B cell (primary cell): ENCODE data around the gene USP34. TPM values are rescaled to one million over a fixed set of nuclear protein-coding genes. Genes with fewer than 3 reads are reported as not detected.

Experiments
- ATAC-seq: fragments of 200-7000 bp; cut with Tn5 transposase; one replicate; pipeline ENCODE4 v1.10.0; 2021; ENCODE audit warnings: low read depth, mild to moderate bottlenecking, moderate number of reproducible peaks, moderate library complexity
- CTCF ChIA-PET: fragments of 350-600 bp; sonication (Branson Sonifier 250); formaldehyde crosslinking; loops from one replicate; lab custom pipeline; 2021; ENCODE audit warnings: antibody characterized with exemption, inconsistent platforms; lab: Charles Lee
- POLR2A ChIA-PET: fragments of 350-600 bp; sonication (Branson Sonifier 250); formaldehyde crosslinking; loops from one replicate; lab custom pipeline; 2021; ENCODE audit warnings: antibody characterized with exemption; lab: Charles Lee
- DNase-seq: peaks from one replicate; pipeline ENCODE4 v3.0.0; 2013
- H2AFZ ChIP-seq: 2 replicates; pipeline ENCODE4 v1.6.1; 2012; ENCODE audit warnings: mild to moderate bottlenecking, low read depth, low read length; ENCODE audit not compliant: insufficient read depth, poor library complexity, severe bottlenecking
- H3K27ac ChIP-seq, 2 donors: 1 replicate in 1 of 2; 2 replicates in 1 of 2; pipeline ENCODE4 v1.5.1; 2012 to 2013; ENCODE audit warnings: low read length in 2 of 2, mild to moderate bottlenecking in 2 of 2, moderate library complexity in 1 of 2
- H3K27me3 ChIP-seq, 4 experiments: fragments of 200-600 bp in 1 of 4; sonication (generic) in 1 of 4; replicated peaks in 1 of 4; 1 replicate in 2 of 4; 2 replicates in 2 of 4; pipeline versions ENCODE4 v1.6.1 to v1.7.0; 2013 to 2016; ENCODE audit warnings: low read length in 3 of 4, mild to moderate bottlenecking in 2 of 4, mixed read lengths in 1 of 4, moderate library complexity in 1 of 4; ENCODE audit not compliant: insufficient read depth in 4 of 4, control insufficient read depth in 3 of 4; ENCODE audit errors: control extremely low read depth in 1 of 4
- H3K36me3 ChIP-seq, 2 experiments: replicated peaks in 1 of 2; 1 replicate in 1 of 2; 2 replicates in 1 of 2; pipeline versions ENCODE4 v1.6.1 to v1.7.1; 2013; ENCODE audit warnings: low read length in 1 of 2; ENCODE audit not compliant: insufficient read depth in 2 of 2, control insufficient read depth in 1 of 2; ENCODE audit errors: control extremely low read depth in 1 of 2, extremely low read depth in 1 of 2
- H3K4me1 ChIP-seq, 2 donors: fragments of 200-600 bp in 1 of 2; sonication (generic) in 1 of 2; 1 replicate in 1 of 2; 2 replicates in 1 of 2; pipeline versions ENCODE4 v1.5.1 to v1.6.1; 2013 to 2017; ENCODE audit warnings: low read length in 2 of 2; ENCODE audit not compliant: control insufficient read depth in 2 of 2, insufficient read depth in 2 of 2
- H3K4me2 ChIP-seq: replicated peaks from 2 replicates; pipeline ENCODE3; 2012; ENCODE audit warnings: mild to moderate bottlenecking, low read depth, low read length; ENCODE audit not compliant: poor library complexity, severe bottlenecking
- H3K4me3 ChIP-seq, 5 experiments: fragments of 200-600 bp in 1 of 5; sonication (generic) in 1 of 5; 1 replicate in 3 of 5; 2 replicates in 2 of 5; pipeline versions ENCODE4 v1.5.1 to v1.7.0; 2011 to 2016; ENCODE audit warnings: low read length in 4 of 5, mild to moderate bottlenecking in 4 of 5, low read depth in 2 of 5, control low read depth in 1 of 5, moderate library complexity in 1 of 5; ENCODE audit not compliant: insufficient read depth in 1 of 5; ENCODE audit errors: control extremely low read depth in 1 of 5, extremely low read depth in 1 of 5
- H3K79me2 ChIP-seq: fragments of 200-600 bp; sonication (generic); one replicate; pipeline ENCODE4 v1.6.0; 2016; ENCODE audit warnings: low read length; ENCODE audit not compliant: control insufficient read depth, insufficient read depth
- H3K9ac ChIP-seq: fragments of 200-600 bp; sonication (generic); 2 replicates; pipeline ENCODE4 v1.6.1; 2017; ENCODE audit warnings: mild to moderate bottlenecking, low read length, moderate library complexity
- H3K9me3 ChIP-seq, 3 donors: one replicate each; pipeline versions ENCODE4 v1.6.1 to v1.7.1; 2013; ENCODE audit warnings: low read length in 2 of 3; ENCODE audit not compliant: control insufficient read depth in 2 of 3, insufficient read depth in 1 of 3; ENCODE audit errors: control extremely low read depth in 1 of 3
- H4K20me1 ChIP-seq: 2 replicates; pipeline ENCODE4 v1.6.0; 2012; ENCODE audit warnings: mild to moderate bottlenecking, low read length; ENCODE audit not compliant: insufficient read depth, control insufficient read depth, poor library complexity, severe bottlenecking
- H3K27ac Mint-ChIP-seq: one replicate; pipeline ENCODE4 v1.8.0; 2021; ENCODE audit warnings: mixed read lengths
- H3K27me3 Mint-ChIP-seq: one replicate; pipeline ENCODE4 v1.8.0; 2021; ENCODE audit warnings: mixed read lengths
- H3K4me1 Mint-ChIP-seq: one replicate; pipeline ENCODE4 v1.8.0; 2021; ENCODE audit warnings: mixed read lengths
- H3K4me3 Mint-ChIP-seq: one replicate; pipeline ENCODE4 v1.8.0; 2021; ENCODE audit warnings: mixed read lengths
- H3K9me3 Mint-ChIP-seq: one replicate; pipeline ENCODE4 v1.8.0; 2022; ENCODE audit warnings: mixed read lengths; ENCODE audit not compliant: insufficient read depth
- EZH2 ChIP-seq: IDR thresholded peaks from 2 replicates; pipeline ENCODE4 v1.6.1; 2012; ENCODE audit warnings: borderline replicate concordance, low read depth, mild to moderate bottlenecking, moderate library complexity, low read length; ENCODE audit not compliant: insufficient read depth, poor library complexity, severe bottlenecking
- WGBS: methylation state at CpG from one replicate; pipeline ENCODE4 v1.1.5; 2013; ENCODE audit warnings: missing lambda C conversion rate; ENCODE audit not compliant: insufficient coverage; 5-methylcytosine and 5-hydroxymethylcytosine counted together
- intact Hi-C: fragments of 100-400 bp; cut with micrococcal nuclease; formaldehyde crosslinking; loops from one replicate; pipeline ENCODE4 v1.10.0; 2022
- polyA plus RNA-seq: library from polyadenylated mRNA; depleted of rRNA; stranded (reverse); fragments of >200 nt; gene quantifications from 2 replicates; pipeline ENCODE4 v1.2.3, GENCODE V29; 2012
- total RNA-seq, 2 donors: library from RNA; stranded (reverse); fragments of 120-200 nt in 1 of 2; gene quantifications; 1 replicate in 1 of 2; 2 replicates in 1 of 2; pipeline versions ENCODE4 v1.2.3 to v1.2.4, GENCODE V29; 2013 to 2022
- TF ChIP-seq, protein P1 (sequence below): fragments of 200-600 bp; IDR thresholded peaks from one replicate; pipeline ENCODE4 v1.8.0; 2022; ENCODE audit warnings: antibody characterized with exemption, mild to moderate bottlenecking

USP34 gene
- total and polyA plus RNA-seq, 2 donors (not counting 1 experiment from before 2014, with no cell fraction given), result 70.3 to 311 TPM

DNA sequence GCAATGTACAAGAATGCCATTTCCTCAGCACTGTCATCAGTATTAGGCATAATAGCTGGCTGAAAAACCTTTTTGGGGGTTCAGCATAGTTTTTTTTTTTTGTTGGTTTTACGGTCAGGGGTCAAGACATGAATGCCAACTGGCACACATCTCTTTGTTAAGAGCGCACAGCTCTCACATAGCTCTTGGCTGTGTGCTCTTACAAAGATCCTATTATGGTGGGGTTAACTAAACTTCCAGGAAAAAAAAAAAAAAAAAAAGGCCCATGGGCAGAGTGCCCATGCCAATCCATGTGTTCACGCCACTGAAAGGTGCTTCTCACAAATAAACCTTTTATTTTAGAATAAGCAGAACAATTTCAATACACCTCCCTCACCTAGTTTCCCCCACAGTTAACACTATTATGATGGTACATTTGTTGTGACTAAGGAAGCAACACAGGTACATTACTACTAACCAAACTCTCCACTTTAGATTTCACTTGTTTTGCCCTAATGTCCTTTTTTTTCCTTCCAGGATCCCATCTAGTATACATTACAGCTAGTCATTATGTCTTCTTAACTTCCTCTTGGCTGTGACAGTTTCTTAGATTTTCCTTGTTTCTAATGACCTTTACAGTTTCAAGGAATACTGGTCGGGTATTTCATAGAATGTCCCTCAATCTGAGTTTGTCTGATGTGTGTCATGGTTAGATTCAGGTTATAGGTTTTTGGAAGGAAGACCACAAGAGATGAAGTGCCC is 252.6 kb downstream of the USP34 start:
- no CpG with 5 or more reads among the region's 4 CpGs for WGBS
- Histone ChIP-seq H2AFZ (no peak overlapping the region), H3K79me2 (peaks cover 3% of the 10 kb centered on the region), H3K27me3 (no peaks in the 10 kb centered on the region), H3K4me1 (no peaks in the 10 kb centered on the region), H3K9me3 (no peaks in the 10 kb centered on the region), H3K9ac (no peak overlapping the region), H3K36me3 (peaks cover 17 to 64% of the 10 kb centered on the region in 2 experiments), H4K20me1 (no peaks in the 10 kb centered on the region), H3K4me3 (no peak overlapping the region), H3K4me2 (no peak overlapping the region), H3K27ac (no peak overlapping the region)
- no peak for TF ChIP-seq EZH2
- TF ChIP-seq, protein P1, sequence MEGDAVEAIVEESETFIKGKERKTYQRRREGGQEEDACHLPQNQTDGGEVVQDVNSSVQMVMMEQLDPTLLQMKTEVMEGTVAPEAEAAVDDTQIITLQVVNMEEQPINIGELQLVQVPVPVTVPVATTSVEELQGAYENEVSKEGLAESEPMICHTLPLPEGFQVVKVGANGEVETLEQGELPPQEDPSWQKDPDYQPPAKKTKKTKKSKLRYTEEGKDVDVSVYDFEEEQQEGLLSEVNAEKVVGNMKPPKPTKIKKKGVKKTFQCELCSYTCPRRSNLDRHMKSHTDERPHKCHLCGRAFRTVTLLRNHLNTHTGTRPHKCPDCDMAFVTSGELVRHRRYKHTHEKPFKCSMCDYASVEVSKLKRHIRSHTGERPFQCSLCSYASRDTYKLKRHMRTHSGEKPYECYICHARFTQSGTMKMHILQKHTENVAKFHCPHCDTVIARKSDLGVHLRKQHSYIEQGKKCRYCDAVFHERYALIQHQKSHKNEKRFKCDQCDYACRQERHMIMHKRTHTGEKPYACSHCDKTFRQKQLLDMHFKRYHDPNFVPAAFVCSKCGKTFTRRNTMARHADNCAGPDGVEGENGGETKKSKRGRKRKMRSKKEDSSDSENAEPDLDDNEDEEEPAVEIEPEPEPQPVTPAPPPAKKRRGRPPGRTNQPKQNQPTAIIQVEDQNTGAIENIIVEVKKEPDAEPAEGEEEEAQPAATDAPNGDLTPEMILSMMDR, result no peak
- Mint-ChIP-seq H3K27ac (no peak overlapping the region), H3K4me1 (no peaks in the 10 kb centered on the region), H3K27me3 (no peaks in the 10 kb centered on the region), H3K9me3 (no peaks in the 10 kb centered on the region), H3K4me3 (no peak overlapping the region)
- ATAC-seq (no peak), DNase-seq (no peak)
- ChIA-PET POLR2A (no interaction called here), CTCF (interaction anchor here (0.6 kb wide), 1 partner anchor 10 kb away, joined by 4 read pairs; no protein-coding TSS in a partner anchor)
- intact Hi-C loops, result no loop called here

DNA sequence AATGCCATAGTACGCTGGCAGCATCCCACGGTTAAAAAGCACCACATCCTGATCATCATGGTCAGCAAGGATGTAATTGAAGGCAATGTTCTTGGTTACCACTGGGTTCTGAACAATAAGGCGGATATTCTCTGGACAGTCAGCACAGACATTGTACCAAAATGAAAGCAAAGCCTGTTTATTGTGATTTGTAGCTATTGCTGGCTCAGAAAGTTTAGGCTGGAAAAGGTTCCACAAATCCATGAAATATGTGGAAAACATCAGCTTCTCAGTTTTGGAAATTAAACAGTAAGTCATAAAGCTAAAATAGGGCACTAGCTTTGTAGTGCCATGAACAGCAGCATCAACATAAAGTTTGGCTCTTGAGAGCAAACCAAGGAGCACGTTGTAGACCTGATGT is 256.7 kb downstream of the USP34 start:
- peak overlapping the region; percentile 15 for H3K27ac Mint-ChIP-seq
- no peaks in the 10 kb centered on the region for H3K9me3 ChIP-seq
- no peak for DNase-seq

More for the DNA sequence above, 256.7 kb downstream of the USP34 start:
- Histone ChIP-seq H3K36me3 (peaks cover 11 to 48% of the 10 kb centered on the region in 2 experiments), H3K79me2 (no peaks in the 10 kb centered on the region), H3K4me2 (no peak overlapping the region), H3K9ac (no peak overlapping the region), H3K4me1 (no peaks in the 10 kb centered on the region), H3K4me3 (no peak overlapping the region), H4K20me1 (no peaks in the 10 kb centered on the region), H3K27me3 (no peaks in the 10 kb centered on the region), H2AFZ (no peak overlapping the region), H3K27ac (no peak overlapping the region)
- H3K9me3 Mint-ChIP-seq, result no peaks in the 10 kb centered on the region
- ATAC-seq, result no peak
- POLR2A ChIA-PET, result interaction anchor here (0.6 kb wide), 1 partner anchor 18 kb away, joined by 4 read pairs; no protein-coding TSS in a partner anchor
- CTCF ChIA-PET, result no interaction called here
- no peak for TF ChIP-seq EZH2
- TF ChIP-seq, protein P1, result no peak
- 92% methylated on average over 4 of the region's 4 CpGs for WGBS
- intact Hi-C loops, result no loop called here
- no peaks in the 10 kb centered on the region for H3K4me1 Mint-ChIP-seq
- H3K27me3 Mint-ChIP-seq, result no peaks in the 10 kb centered on the region
- H3K4me3 Mint-ChIP-seq, result no peak overlapping the region
